Activated effector memory CD4-positive, alpha-beta T cell treated with Interleukin-2 at 50 U/mL for 16 hours (primary cell): Measurements from ENCODE around the gene CPAMD8.
A peak's percentile ranks its signal among the peaks of the same experiment; 100 is the strongest.

Source experiments
- DNase-seq: peaks from one replicate; pipeline ENCODE4 v3.0.0-alpha.2; 2020

The CPAMD8 gene

DNA sequence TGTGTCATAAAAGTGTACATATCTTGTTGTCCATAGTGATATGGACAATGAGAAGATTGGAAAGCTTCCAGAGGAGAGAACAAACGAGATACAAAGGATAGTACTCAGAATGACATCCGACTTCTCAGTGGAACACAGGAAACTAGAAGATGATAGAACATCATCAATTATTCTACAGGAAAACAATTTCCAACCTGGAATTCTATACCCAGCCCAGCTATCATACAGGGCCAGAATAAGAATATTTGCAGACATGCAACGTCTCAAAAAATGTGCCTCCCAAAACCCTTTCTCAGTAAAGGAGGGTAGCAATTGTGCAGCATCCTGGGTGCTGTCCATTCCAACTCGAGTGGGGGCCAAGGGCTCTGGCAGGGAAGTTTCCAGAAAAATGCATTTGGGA lies 113.8 kb downstream of the CPAMD8 start:
- no peak for DNase-seq

DNA sequence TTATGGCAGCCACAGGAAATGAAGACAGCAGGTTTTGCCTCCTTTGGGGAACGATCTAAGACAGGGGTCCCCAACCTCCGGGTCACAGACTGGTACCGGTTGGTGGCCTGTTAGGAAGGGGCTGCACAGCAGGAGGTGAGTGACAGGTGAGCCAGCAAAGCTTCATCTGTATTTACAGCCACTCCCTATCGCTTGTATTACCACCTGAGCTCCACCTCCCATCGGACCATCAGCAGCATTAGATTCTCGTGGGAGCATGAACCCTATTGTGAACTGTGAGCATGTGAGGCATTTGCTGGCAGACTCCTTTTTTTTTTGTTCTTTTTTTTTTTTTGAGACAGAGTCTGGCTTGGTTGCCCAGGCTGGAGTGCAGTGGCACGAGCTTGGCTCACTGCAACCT lies 115.6 kb downstream of the CPAMD8 start:
- no peak for DNase-seq

DNA sequence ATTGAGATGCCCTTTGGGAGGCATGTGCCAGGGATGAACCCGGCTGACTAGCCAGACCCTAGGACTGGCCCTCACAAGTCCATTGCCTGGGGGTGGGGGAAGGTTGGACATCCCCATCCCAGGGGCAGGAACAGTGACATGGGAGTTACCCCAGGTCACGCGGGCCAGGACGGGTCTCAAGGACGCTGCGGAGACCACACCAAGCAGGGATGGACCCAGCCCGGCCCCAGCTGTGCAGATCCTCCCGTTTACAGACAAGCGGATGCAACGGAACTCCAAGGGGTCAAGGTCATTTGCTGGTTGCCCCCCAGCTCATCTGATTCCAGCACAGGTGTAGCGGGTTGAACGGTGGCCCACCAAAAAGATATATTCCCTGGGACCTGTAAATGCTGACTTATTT lies 117.9 kb downstream of the CPAMD8 start:
- DNase-seq = no peak

GRCh38 chr19:16904599-16904998 lies 122.0 kb downstream of the CPAMD8 start:
- no peak for DNase-seq

GRCh38 chr19:16903347-16903746 lies 123.3 kb downstream of the CPAMD8 start:
- DNase-seq = no peak

DNA sequence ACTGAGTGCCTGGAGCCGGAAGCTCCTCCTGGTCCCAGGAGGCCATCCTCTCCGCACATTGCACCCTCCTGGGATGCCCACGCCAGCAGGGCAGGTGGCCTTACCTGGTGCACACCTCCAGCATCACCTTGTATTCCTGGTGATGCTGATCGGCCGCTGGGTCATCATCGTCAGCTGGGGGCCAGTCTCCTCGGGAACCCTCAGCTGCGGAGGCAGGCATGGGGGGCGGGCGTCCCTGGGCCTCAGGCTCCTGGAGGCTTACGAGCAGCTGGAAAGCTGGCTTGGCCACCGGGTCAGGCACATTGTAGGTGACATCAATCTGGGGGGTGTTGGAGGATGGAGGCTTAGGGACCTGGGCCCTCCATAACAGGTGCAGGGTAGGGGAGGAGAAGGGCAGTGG lies 124.1 kb downstream of the CPAMD8 start:
- no peak for DNase-seq

DNA sequence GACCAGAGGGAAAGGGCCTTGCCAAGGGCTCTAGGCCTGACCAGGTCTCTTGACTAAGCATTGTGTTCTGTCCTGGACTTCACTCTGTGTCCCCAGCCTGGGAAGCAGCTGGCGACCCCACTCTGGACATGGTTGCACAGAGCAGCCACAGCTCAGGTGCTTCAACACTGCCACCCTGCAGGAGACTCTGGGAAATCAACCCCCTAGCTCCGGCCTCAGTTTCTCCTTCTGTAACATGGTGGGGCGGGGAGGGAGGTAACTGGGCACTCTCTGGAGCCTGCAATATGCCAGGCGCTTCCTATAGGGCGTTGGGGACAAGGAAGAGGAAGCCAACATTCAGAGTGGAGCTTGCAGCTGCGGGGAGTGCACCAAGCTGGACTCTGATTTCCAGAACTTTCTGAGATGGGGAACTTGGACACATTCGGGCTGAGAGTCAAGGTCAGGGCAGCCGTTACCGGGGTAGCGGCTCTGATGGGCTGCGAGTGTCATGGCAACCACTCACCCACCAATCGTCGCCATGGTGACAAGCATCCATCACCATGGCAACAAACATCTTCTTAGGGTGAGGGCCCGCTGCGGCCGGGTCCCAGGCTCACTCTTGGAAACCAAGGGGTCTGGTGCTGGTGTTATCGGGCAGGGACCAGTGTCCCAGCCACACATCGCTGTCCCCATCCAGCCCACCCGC lies 125.0 kb downstream of the CPAMD8 start:
- no peak for DNase-seq

DNA sequence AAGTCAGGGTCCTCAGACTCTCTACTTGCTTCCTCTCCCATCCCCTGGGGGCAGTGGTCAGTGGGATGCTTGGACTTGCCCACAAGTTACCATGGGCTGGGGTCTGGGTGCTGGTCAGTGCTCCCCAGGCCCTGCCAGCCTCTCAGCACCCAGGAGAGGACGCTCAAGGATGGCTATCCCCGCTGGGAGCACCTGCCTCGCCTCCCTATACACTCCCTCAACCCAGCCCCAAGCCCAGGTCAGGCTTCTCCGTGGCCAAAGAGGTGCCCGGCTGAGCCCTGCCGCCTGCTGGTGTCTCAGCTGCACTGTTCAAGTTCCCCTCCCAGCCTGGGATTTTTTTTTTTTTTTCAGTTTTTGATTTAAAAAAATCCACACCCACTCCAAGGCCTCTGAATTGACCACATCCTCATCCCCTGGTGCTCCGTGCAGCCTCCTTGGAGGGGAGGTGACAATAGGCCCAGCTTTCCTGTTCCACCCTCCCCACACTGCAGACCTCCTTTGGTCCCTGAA lies 127.0 kb downstream of the CPAMD8 start:
- no peak for DNase-seq

GRCh38 chr19:16898361-16899015 lies 128.1 kb downstream of the CPAMD8 start:
- no peak for DNase-seq

GRCh38 chr19:16897856-16898161 lies 128.8 kb downstream of the CPAMD8 start:
- DNase-seq = no peak

GRCh38 chr19:16897029-16897855 lies 129.4 kb downstream of the CPAMD8 start:
- DNase-seq = peak; percentile 47

DNA sequence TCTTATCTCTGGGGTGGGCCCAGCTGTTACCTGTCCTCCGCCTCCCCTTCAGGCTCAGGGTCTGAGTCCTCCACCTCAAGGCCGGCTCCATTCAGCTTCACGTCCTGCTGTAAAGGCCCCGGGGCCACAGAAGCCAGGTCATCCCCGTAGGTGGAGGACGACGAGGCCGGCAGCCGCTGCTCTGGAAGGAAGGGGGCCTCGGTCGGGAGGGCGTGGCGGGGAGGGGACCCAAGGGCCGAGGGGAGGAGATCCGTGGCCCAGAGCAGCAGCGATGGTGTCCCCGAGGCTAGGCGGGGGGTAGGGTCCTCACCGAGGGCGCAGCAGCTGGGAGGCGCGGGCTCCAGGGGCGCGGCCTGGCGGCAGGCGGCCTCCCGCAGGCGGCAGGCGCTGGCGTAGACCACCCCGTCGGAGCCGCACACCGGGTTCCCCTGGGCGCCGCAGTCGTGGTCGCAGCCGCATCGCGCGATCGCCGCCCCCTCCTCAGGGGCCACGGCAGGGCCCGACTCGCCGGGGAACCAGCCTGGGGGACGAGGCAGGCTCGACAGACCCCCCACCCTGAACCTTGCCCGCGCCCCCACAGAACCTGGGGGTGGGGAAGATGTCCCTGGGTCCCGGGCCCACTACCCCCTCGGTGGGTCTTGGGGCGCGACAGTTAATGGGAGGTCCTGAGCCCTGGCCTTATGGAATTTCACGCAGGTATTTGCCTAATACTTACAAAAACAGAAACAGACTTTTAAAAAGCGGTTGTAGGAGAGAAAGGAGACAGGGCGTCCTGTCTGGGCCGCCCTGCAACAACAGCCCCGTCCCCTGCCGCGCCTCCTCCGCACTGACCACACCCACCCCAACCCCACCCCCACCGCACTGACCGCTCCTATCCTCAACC lies 130.2 kb downstream of the CPAMD8 start:
- no peak for DNase-seq

DNA sequence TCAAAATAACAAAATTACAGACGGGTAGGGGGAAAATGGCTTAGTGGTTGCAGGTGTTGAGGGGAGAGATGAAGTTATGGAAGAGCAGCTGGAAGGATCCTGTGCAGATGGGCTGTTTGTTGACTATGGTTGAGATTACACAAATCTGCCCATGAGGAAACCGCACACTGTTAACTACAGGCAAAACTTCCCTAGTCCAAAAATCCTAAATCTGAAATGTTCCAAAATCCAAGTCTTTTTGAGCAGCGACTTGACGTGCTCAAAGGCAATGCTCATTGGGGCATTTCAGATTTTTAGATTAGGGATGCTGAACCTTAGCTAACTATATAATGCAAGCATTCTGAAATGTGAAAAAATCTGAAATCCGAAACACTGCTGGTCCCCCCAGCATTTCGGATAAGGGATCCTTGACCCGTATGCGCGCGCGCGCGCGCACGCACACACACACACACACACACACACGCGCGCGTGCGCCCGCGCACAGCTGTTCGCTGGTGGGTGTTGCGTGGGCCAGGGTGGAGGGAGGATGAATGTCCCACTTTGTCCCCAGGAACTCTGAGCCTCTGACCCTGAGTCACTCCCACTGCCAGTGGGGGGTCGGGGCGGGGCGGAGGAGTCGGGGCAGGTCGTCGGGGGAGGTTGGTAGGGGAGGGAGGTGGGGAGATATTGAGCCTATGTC lies 131.0 kb downstream of the CPAMD8 start:
- no peak for DNase-seq

- DNase-seq = no peak
These were observed 132.5 kb downstream of the CPAMD8 start for GRCh38 chr19:16894080-16894479.

- DNase-seq = no peak
These were observed 133.0 kb downstream of the CPAMD8 start for GRCh38 chr19:16893686-16893989.

- DNase-seq = no peak
These were observed 133.5 kb downstream of the CPAMD8 start for GRCh38 chr19:16892868-16893685.

GRCh38 chr19:16892436-16892835 lies 134.2 kb downstream of the CPAMD8 start:
- no peak for DNase-seq

- DNase-seq = no peak
These were observed 134.8 kb downstream of the CPAMD8 start for GRCh38 chr19:16891696-16892382.

GRCh38 chr19:16890461-16891184 lies 136.0 kb downstream of the CPAMD8 start:
- no peak for DNase-seq

- no peak for DNase-seq
These were observed 136.6 kb downstream of the CPAMD8 start for GRCh38 chr19:16889883-16890460.
